Measurements from ENCODE around the gene PKM. TPM values are rescaled to one million over a fixed set of nuclear protein-coding genes. Genes with fewer than 3 reads are reported as not detected.

Gene PKM
- total and polyA plus RNA-seq, 2 donors from 2014 or later = 799 to 1,124 TPM

DNA sequence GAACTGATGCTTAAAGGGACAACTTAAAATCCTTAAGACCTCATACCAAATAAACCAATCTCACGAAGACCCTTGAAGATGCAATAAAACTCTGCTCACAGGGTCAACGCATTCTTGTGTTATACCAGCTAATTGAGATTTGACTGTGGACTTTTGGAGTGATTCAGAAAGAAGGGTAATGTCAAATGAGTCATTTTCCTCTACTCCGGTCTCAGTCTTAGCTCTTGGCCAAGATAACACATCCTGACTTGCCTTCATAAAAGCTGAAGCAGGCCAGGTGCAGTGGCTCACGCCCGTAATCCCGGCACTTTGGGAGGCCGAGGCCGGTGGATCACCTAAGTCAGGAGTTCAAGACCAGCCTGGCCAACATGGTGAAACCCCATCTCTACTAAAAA lies 3.8 kb downstream of the PKM start:
- H3K4me1 ChIP-seq (ENCODE audit: control insufficient read depth in 2 of 3, insufficient read depth in 2 of 3, low read depth in 1 of 3, low read length in 3 of 3) = peaks cover 3 to 33% (median 15%) of the 10 kb centered on the region in 3 donors
- DNase-seq = no peak
- H3K4me3 ChIP-seq (ENCODE audit: low read length in 3 of 3) = peak overlapping the region in 1 of 3 donors; percentile 37
- intact Hi-C loops (cut with DNase I) = no loop called here
- peak overlapping the region; percentile 65 to 86 for H3K27ac ChIP-seq (ENCODE audit: low read depth in 2 of 2, low read length in 2 of 2)
- no peak for FAIRE-seq
- no peaks in the 10 kb centered on the region for H3K27me3 ChIP-seq (ENCODE audit: control insufficient read depth, insufficient read depth, low read length)
- peaks cover 0 to 2% (median 0%) of the 10 kb centered on the region in 3 donors for H3K36me3 ChIP-seq (ENCODE audit: control insufficient read depth in 2 of 3, insufficient read depth in 3 of 3, low read length in 3 of 3)
- TF ChIP-seq, protein P1, sequence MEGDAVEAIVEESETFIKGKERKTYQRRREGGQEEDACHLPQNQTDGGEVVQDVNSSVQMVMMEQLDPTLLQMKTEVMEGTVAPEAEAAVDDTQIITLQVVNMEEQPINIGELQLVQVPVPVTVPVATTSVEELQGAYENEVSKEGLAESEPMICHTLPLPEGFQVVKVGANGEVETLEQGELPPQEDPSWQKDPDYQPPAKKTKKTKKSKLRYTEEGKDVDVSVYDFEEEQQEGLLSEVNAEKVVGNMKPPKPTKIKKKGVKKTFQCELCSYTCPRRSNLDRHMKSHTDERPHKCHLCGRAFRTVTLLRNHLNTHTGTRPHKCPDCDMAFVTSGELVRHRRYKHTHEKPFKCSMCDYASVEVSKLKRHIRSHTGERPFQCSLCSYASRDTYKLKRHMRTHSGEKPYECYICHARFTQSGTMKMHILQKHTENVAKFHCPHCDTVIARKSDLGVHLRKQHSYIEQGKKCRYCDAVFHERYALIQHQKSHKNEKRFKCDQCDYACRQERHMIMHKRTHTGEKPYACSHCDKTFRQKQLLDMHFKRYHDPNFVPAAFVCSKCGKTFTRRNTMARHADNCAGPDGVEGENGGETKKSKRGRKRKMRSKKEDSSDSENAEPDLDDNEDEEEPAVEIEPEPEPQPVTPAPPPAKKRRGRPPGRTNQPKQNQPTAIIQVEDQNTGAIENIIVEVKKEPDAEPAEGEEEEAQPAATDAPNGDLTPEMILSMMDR (IDR thresholded peaks at IDR 0.05; ENCODE audit: borderline replicate concordance, extremely low read depth, insufficient read depth) = no peak
- H3K9ac ChIP-seq (ENCODE audit: low read length in 3 of 3) = peak overlapping the region in 1 of 3 donors; percentile 22
- no peaks in the 10 kb centered on the region for H3K9me3 ChIP-seq (ENCODE audit: control insufficient read depth in 2 of 3, insufficient read depth in 1 of 3, low read length in 3 of 3)

DNA sequence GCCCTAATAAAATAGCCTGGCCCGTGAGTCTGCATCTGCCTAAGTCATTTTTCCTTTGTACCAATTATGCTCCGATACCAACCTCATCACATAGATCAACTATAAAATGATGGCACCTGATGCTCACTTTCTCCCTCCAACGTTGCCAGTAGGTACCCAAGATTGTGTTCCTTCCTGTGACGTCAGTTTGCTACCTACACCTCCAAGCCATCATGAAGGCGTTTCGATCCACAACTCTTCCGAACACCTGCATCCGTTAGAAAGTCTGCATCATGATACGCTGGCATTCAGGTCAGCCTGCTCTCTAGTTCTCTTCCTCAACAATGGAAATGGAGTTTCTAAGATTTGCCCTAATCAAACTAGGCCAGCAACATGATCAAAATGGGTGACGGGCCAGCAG lies 7.7 kb downstream of the PKM start:
- peaks cover 0 to 43% (median 10%) of the 10 kb centered on the region in 3 donors for H3K4me1 ChIP-seq (ENCODE audit: control insufficient read depth in 2 of 3, insufficient read depth in 2 of 3, low read depth in 1 of 3, low read length in 3 of 3)
- no peaks in the 10 kb centered on the region for H3K27me3 ChIP-seq (ENCODE audit: control insufficient read depth, insufficient read depth, low read length)
- no peak for DNase-seq
- no peak overlapping the region for H3K4me3 ChIP-seq (ENCODE audit: low read length in 3 of 3)
- TF ChIP-seq, protein P1 (IDR thresholded peaks at IDR 0.05; ENCODE audit: borderline replicate concordance, extremely low read depth, insufficient read depth) = no peak
- H3K36me3 ChIP-seq (ENCODE audit: control insufficient read depth in 2 of 3, insufficient read depth in 3 of 3, low read length in 3 of 3) = peaks cover 0 to 13% (median 10%) of the 10 kb centered on the region in 3 donors
- intact Hi-C loops (cut with DNase I) = no loop called here
- no peaks in the 10 kb centered on the region for H3K9me3 ChIP-seq (ENCODE audit: control insufficient read depth in 2 of 3, insufficient read depth in 1 of 3, low read length in 3 of 3)
- no peak overlapping the region for H3K27ac ChIP-seq (ENCODE audit: low read depth in 2 of 2, low read length in 2 of 2)
- no peak for FAIRE-seq
- no peak overlapping the region for H3K9ac ChIP-seq (ENCODE audit: low read length in 3 of 3)

DNA sequence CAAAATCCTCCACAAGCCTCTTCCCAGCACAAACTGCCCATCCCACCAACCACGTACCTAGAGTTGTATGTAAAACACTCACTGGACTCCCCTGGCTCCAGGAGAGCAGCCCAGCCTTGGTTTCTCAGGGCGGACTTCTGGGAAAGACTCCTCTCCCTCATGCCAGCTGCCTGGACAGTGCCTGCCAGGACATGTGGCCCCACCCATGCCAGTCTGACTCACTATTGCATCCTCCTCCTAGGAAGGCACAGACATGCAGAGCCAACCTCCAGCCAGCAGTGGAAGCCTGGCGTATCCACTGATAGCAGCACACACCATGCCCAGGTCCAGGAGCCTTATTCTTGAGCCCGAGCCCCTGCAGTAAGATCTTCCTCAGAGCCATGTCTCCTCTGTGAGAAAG lies 8.6 kb downstream of the PKM start:
- H3K9ac ChIP-seq (ENCODE audit: low read length in 3 of 3) = no peak overlapping the region
- H3K27me3 ChIP-seq (ENCODE audit: control insufficient read depth, insufficient read depth, low read length) = no peaks in the 10 kb centered on the region
- H3K4me3 ChIP-seq (ENCODE audit: low read length in 3 of 3) = no peak overlapping the region
- H3K9me3 ChIP-seq (ENCODE audit: control insufficient read depth in 2 of 3, insufficient read depth in 1 of 3, low read length in 3 of 3) = no peaks in the 10 kb centered on the region
- TF ChIP-seq, protein P1 (IDR thresholded peaks at IDR 0.05; ENCODE audit: borderline replicate concordance, extremely low read depth, insufficient read depth) = no peak
- peaks cover 0 to 18% (median 16%) of the 10 kb centered on the region in 3 donors for H3K36me3 ChIP-seq (ENCODE audit: control insufficient read depth in 2 of 3, insufficient read depth in 3 of 3, low read length in 3 of 3)
- no peak for FAIRE-seq
- H3K4me1 ChIP-seq (ENCODE audit: control insufficient read depth in 2 of 3, insufficient read depth in 2 of 3, low read depth in 1 of 3, low read length in 3 of 3) = peaks cover 0 to 40% (median 6%) of the 10 kb centered on the region in 3 donors
- DNase-seq = peak in 1 of 5 donors; percentile 75
- H3K27ac ChIP-seq (ENCODE audit: low read depth in 2 of 2, low read length in 2 of 2) = no peak overlapping the region
- intact Hi-C loops (cut with DNase I) = no loop called here

DNA sequence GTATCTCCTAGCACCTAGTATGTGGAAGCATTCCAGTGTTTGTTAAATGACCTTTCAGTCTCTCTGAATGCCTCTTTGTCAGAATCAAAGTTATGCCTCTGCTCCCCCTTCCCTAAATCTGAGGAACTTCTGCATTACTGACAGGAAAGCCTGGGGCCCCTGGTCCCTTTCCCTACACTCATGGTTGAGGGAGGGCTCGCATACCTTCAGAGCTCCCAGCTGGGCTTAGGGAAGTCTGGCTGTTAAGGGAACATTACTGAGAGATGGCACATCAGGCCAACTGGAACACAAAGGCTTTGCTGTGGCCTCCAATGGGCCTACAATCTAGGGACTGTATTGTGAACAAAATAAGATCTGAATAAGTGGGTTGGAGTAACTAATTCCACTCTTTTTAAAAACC lies 10.3 kb downstream of the PKM start:
- no peaks in the 10 kb centered on the region for H3K9me3 ChIP-seq (ENCODE audit: control insufficient read depth in 2 of 3, insufficient read depth in 1 of 3, low read length in 3 of 3)
- FAIRE-seq (no peak), DNase-seq (no peak)
- peaks cover 0 to 32% (median 6%) of the 10 kb centered on the region in 3 donors for H3K4me1 ChIP-seq (ENCODE audit: control insufficient read depth in 2 of 3, insufficient read depth in 2 of 3, low read depth in 1 of 3, low read length in 3 of 3)
- H3K27me3 ChIP-seq (ENCODE audit: control insufficient read depth, insufficient read depth, low read length) = no peaks in the 10 kb centered on the region
- no peak overlapping the region for H3K4me3 ChIP-seq (ENCODE audit: low read length in 3 of 3)
- peaks cover 0 to 32% (median 25%) of the 10 kb centered on the region in 3 donors for H3K36me3 ChIP-seq (ENCODE audit: control insufficient read depth in 2 of 3, insufficient read depth in 3 of 3, low read length in 3 of 3)
- H3K9ac ChIP-seq (ENCODE audit: low read length in 3 of 3) = no peak overlapping the region
- TF ChIP-seq, protein P1 (IDR thresholded peaks at IDR 0.05; ENCODE audit: borderline replicate concordance, extremely low read depth, insufficient read depth) = no peak
- no peak overlapping the region for H3K27ac ChIP-seq (ENCODE audit: low read depth in 2 of 2, low read length in 2 of 2)
- intact Hi-C loops (cut with DNase I) = no loop called here

All from kidney (tissue), 14 donors.